ENCODE data around the gene RAB26.
"Not testable (repeated sequence)": the region's sequence is repeated elsewhere in the genome, so short reads cannot be mapped to it uniquely, and the experiment has no call there.

RAB26 gene

GRCh38 chr16:2200313-2200712 is 51.9 kb downstream of the RAB26 start:
- no peak for DNase-seq

GRCh38 chr16:2203119-2203688 is 54.8 kb downstream of the RAB26 start:
- not testable (repeated sequence) for DNase-seq
